HepG2 (cell line): ENCODE measurements around the gene WARS2. TPM values are rescaled to one million over a fixed set of nuclear protein-coding genes. Genes with fewer than 3 reads are reported as not detected.

Experiments
- ARNT ChIP-seq: fragments of 450-650 bp; IDR thresholded peaks from 2 replicates; pipeline ENCODE4 v1.6.1; 2017
- CHD2 ChIP-seq: IDR thresholded peaks from 2 replicates; pipeline ENCODE4 v1.6.1; 2011; ENCODE audit warnings: low read depth, low read length, improper control_type of control experiment
- CREM ChIP-seq, 2 experiments: sonication (generic) in 1 of 2; formaldehyde crosslinking in 1 of 2; IDR thresholded peaks; 2 replicates each; pipeline versions ENCODE4 v1.4.0 to v1.6.1; 2016 to 2020; ENCODE audit warnings: antibody characterized with exemption in 1 of 2, mild to moderate bottlenecking in 1 of 2, missing genetic modification reagents in 1 of 2
- DMAP1 ChIP-seq: IDR thresholded peaks from 2 replicates; pipeline ENCODE4 v1.6.1; 2016
- DR1 ChIP-seq: sonication (generic); formaldehyde crosslinking; IDR thresholded peaks from 2 replicates; pipeline ENCODE4 v1.8.0; 2021; ENCODE audit warnings: mild to moderate bottlenecking, missing genetic modification reagents, inconsistent platforms
- HOXA7 ChIP-seq: sonication (generic); formaldehyde crosslinking; IDR thresholded peaks from 2 replicates; pipeline ENCODE4 v1.8.1; 2022; ENCODE audit warnings: mild to moderate bottlenecking, missing genetic modification reagents, moderate library complexity
- NFYB ChIP-seq: sonication (generic); formaldehyde crosslinking; IDR thresholded peaks from 2 replicates; pipeline ENCODE4 v1.4.0; 2020; ENCODE audit warnings: missing genetic modification reagents
- NR2C2 ChIP-seq: sonication (generic); formaldehyde crosslinking; IDR thresholded peaks from 2 replicates; pipeline ENCODE4 v1.4.0; 2020; ENCODE audit warnings: missing genetic modification reagents, mild to moderate bottlenecking, moderate library complexity, borderline replicate concordance
- PHB2 ChIP-seq: fragments of 450-650 bp; IDR thresholded peaks from 2 replicates; pipeline ENCODE4 v1.6.1; 2018; ENCODE audit not compliant: partially characterized antibody
- PHF21A ChIP-seq: sonication (generic); formaldehyde crosslinking; IDR thresholded peaks from 2 replicates; pipeline ENCODE4 v1.5.0; 2020; ENCODE audit warnings: mild to moderate bottlenecking, missing genetic modification reagents
- PHF5A ChIP-seq: IDR thresholded peaks from one replicate; pipeline ENCODE4 v1.6.1; 2018; ENCODE audit warnings: low read depth, missing genetic modification reagents; ENCODE audit not compliant: unreplicated experiment
- SMYD3 ChIP-seq: sonication (generic); formaldehyde crosslinking; IDR thresholded peaks from 2 replicates; pipeline ENCODE4 v1.8.1; 2023; ENCODE audit warnings: mild to moderate bottlenecking, missing genetic modification reagents
- SYNCRIP ChIP-seq: fragments of 200-400 bp; formaldehyde crosslinking; IDR thresholded peaks from 2 replicates; pipeline ENCODE4 v1.6.1; 2018; ENCODE audit warnings: mild to moderate bottlenecking, low read depth, low read length; ENCODE audit not compliant: insufficient read depth
- ZFP36L1 ChIP-seq: sonication (generic); formaldehyde crosslinking; IDR thresholded peaks from 2 replicates; pipeline ENCODE4 v1.8.0; 2022; ENCODE audit warnings: mild to moderate bottlenecking, missing genetic modification reagents, moderate library complexity
- ZKSCAN8 ChIP-seq: IDR thresholded peaks from 2 replicates; pipeline ENCODE4 v1.6.1; 2016; ENCODE audit warnings: borderline replicate concordance, missing genetic modification reagents, missing compliant biosample characterization
- ZNF556 ChIP-seq: sonication (generic); formaldehyde crosslinking; IDR thresholded peaks from 2 replicates; pipeline ENCODE4 v1.4.0; 2020; ENCODE audit warnings: mild to moderate bottlenecking, missing genetic modification reagents, borderline replicate concordance
- ZNF670 ChIP-seq: sonication (generic); formaldehyde crosslinking; IDR thresholded peaks from 2 replicates; pipeline ENCODE4 v1.8.0; 2022; ENCODE audit warnings: mild to moderate bottlenecking, missing genetic modification reagents, borderline replicate concordance
- ZNF816 ChIP-seq: sonication (generic); formaldehyde crosslinking; IDR thresholded peaks from 2 replicates; pipeline ENCODE4 v1.8.0; 2022; ENCODE audit warnings: missing genetic modification reagents, mild to moderate bottlenecking, borderline replicate concordance
- ZNF878 ChIP-seq: sonication (generic); formaldehyde crosslinking; IDR thresholded peaks from 2 replicates; pipeline ENCODE4 v1.8.1; 2023; ENCODE audit warnings: mild to moderate bottlenecking, missing genetic modification reagents, moderate library complexity
- ZSCAN9 ChIP-seq: IDR thresholded peaks from 2 replicates; pipeline ENCODE4 v1.6.1; 2016; ENCODE audit warnings: borderline replicate concordance
- polyA plus RNA-seq, 8 experiments: library from polyadenylated mRNA; depleted of rRNA in 3 of 8; stranded (reverse) in 7 of 8; unstranded in 1 of 8; fragments of >200 nt; fragmentation: Illumina TruSeq in 4 of 8; extraction: Trizol in 4 of 8; gene quantifications; 2 replicates each; pipeline versions ENCODE4 v1.2.1 to v1.2.3, GENCODE V29; 2011 to 2016; ENCODE audit warnings: low read depth in 4 of 8, missing spikeins in 1 of 8, mixed read lengths in 1 of 8; ENCODE audit not compliant: insufficient read depth in 1 of 8
- total RNA-seq, 5 experiments: library from RNA; depleted of rRNA; stranded (reverse); fragments of >200 nt; fragmentation: Illumina TruSeq; extraction: Trizol; gene quantifications; 2 replicates each; pipeline ENCODE4 v1.2.3, GENCODE V29; 2016; ENCODE audit warnings: low read depth in 1 of 5
- TF ChIP-seq, protein P1 (sequence below), 2 experiments: sonication (generic) in 1 of 2; formaldehyde crosslinking in 1 of 2; IDR thresholded peaks; 2 replicates each; pipeline versions ENCODE4 v1.4.0 to v1.6.1; 2018 to 2020; ENCODE audit warnings: missing genetic modification reagents in 2 of 2, borderline replicate concordance in 1 of 2, low read depth in 1 of 2, mild to moderate bottlenecking in 1 of 2, missing biosample characterization in 1 of 2
- TF ChIP-seq, protein P2 (sequence below): IDR thresholded peaks from 2 replicates; pipeline ENCODE4 v1.6.1; 2016; ENCODE audit warnings: missing genetic modification reagents, missing compliant biosample characterization
- TF ChIP-seq, protein P3 (sequence below): sonication (generic); formaldehyde crosslinking; IDR thresholded peaks from 2 replicates; pipeline ENCODE4 v1.4.0; 2020; ENCODE audit warnings: missing genetic modification reagents

Gene WARS2
- total and polyA plus RNA-seq, 2 of the 13 experiments (the other 11 are each of a cell fraction or from before 2014, with no cell fraction given), result 12.4 to 18.8 TPM

DNA sequence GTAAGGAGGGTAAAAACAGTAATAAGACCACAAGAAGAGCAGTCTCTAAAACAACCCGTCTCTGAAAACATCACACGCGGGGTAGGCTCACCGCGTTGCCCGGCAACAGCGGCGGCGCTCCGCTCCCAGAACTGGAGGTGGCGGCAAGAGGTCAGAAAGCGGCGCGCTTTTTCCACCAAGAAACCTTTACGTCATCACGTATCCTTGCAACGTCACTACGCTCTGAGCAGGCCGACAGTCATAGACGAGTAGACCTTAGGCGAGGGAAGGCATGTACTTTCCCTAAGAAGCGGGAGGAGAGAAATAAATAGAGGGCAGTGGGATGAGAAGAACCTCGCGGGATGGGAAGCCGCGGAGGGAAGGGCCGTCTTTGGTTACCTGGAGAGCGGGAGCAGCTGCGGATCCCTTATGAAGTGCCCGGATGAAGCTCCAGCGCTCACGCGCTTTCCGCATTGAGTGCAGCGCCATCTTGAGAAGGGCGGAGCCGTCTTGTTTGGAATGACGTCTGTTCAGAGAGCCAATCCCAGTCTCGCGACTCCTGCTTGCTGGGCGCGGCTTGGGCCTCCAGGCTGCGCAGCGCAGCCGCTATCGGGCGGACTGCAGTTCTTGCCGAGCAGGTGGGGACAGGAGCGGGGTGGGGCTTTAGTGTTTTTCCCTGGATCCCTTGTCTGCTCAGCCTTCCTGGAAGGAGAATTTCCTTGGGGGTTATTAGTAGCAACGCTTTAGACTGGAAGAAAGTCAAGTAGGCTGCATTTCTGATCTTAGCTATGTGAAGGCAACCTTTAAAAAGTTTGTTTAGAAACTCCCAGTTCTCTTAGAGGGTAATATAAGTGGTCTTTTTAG lies at the start of gene WARS2 (continued):
- TF ChIP-seq ZNF816 (CRISPR knock-in tag) (peak; percentile 86), PHF5A (no peak), ZKSCAN8 (no peak), CREM (IDR thresholded peaks at IDR 0.05) (peak; percentile 96), CREM (CRISPR knock-in tag; IDR thresholded peaks at IDR 0.05) (peak; percentile 66; the same call in 1 of the 2 replicates), NR2C2 (CRISPR knock-in tag) (peak; percentile 75), DMAP1 (CRISPR knock-in tag) (peak; percentile 94; the same call in 1 of the 2 replicates), HOXA7 (CRISPR knock-in tag) (no peak), DR1 (peak; percentile 24), ZNF556 (CRISPR knock-in tag) (peak; percentile 28; the same call in 1 of the 2 replicates), ZNF670 (CRISPR knock-in tag) (peak; percentile 93), ZFP36L1 (CRISPR knock-in tag) (no peak), NFYB (CRISPR knock-in tag) (peak; percentile 77), ZSCAN9 (CRISPR knock-in tag) (peak; percentile 57; the same call in 1 of the 2 replicates), PHB2 (no peak), PHF21A (CRISPR knock-in tag) (0 out of 2 replicates have a peak, but pooled peaks have one; percentile 21), SYNCRIP (no peak), SMYD3 (peak; percentile 65; the same call in 1 of the 2 replicates), CHD2 (peak; percentile 88), ARNT (no peak), ZNF878 (CRISPR knock-in tag) (peak; percentile 62; the same call in 1 of the 2 replicates)
- TF ChIP-seq, protein P1, sequence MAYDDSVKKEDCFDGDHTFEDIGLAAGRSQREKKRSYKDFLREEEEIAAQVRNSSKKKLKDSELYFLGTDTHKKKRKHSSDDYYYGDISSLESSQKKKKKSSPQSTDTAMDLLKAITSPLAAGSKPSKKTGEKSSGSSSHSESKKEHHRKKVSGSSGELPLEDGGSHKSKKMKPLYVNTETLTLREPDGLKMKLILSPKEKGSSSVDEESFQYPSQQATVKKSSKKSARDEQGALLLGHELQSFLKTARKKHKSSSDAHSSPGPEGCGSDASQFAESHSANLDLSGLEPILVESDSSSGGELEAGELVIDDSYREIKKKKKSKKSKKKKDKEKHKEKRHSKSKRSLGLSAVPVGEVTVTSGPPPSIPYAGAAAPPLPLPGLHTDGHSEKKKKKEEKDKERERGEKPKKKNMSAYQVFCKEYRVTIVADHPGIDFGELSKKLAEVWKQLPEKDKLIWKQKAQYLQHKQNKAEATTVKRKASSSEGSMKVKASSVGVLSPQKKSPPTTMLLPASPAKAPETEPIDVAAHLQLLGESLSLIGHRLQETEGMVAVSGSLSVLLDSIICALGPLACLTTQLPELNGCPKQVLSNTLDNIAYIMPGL (CRISPR knock-in tag; IDR thresholded peaks at IDR 0.05; ENCODE audit: borderline replicate concordance in 1 of 2, low read depth in 1 of 2), result peak; percentile 22 to 56; a peak in 3 of 4 replicates
- TF ChIP-seq, protein P2, sequence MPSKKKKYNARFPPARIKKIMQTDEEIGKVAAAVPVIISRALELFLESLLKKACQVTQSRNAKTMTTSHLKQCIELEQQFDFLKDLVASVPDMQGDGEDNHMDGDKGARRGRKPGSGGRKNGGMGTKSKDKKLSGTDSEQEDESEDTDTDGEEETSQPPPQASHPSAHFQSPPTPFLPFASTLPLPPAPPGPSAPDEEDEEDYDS, result peak; percentile 70
- TF ChIP-seq, protein P3, sequence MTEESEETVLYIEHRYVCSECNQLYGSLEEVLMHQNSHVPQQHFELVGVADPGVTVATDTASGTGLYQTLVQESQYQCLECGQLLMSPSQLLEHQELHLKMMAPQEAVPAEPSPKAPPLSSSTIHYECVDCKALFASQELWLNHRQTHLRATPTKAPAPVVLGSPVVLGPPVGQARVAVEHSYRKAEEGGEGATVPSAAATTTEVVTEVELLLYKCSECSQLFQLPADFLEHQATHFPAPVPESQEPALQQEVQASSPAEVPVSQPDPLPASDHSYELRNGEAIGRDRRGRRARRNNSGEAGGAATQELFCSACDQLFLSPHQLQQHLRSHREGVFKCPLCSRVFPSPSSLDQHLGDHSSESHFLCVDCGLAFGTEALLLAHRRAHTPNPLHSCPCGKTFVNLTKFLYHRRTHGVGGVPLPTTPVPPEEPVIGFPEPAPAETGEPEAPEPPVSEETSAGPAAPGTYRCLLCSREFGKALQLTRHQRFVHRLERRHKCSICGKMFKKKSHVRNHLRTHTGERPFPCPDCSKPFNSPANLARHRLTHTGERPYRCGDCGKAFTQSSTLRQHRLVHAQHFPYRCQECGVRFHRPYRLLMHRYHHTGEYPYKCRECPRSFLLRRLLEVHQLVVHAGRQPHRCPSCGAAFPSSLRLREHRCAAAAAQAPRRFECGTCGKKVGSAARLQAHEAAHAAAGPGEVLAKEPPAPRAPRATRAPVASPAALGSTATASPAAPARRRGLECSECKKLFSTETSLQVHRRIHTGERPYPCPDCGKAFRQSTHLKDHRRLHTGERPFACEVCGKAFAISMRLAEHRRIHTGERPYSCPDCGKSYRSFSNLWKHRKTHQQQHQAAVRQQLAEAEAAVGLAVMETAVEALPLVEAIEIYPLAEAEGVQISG (CRISPR knock-in tag), result peak; percentile 55; the same call in 1 of the 2 replicates
